Neural progenitor cell (in vitro differentiated cells): ENCODE measurements around the gene ATXN1L.
"Not testable (repeated sequence)": the region's sequence is repeated elsewhere in the genome, so short reads cannot be mapped to it uniquely, and the experiment has no call there.

Source experiments
- EZH2phosphoT487 ChIP-seq: fragments of 200-600 bp; sonication (generic); IDR thresholded peaks from 2 replicates; pipeline ENCODE4 v1.6.1; 2017; ENCODE audit warnings: antibody characterized with exemption
- TF ChIP-seq, protein P1 (sequence below): fragments of 200-600 bp; sonication (generic); IDR thresholded peaks from 2 replicates; pipeline ENCODE4 v1.5.1; 2017; ENCODE audit warnings: antibody characterized with exemption, mild to moderate bottlenecking

DNA sequence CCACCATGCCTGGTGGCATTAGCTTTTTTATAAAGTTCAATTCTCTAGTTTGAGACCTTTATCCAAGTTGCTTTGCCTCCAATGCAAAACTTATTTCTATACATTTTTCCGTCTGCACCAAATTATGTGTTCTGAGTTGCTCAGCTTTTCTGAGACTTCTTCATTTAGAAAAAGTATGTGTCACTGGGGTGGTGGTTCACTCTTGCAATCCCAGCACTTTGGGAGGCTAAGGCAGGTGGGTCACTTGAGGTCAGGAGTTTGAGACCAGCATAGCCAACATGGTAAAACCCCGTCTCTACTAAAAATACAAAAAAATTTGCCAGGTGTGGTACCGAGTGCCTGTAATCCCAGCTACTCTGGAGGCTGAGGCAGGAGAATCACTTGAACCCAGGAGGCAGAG, 14.1 kb upstream of the ATXN1L start:
- TF ChIP-seq EZH2phosphoT487 = not testable (repeated sequence)
- TF ChIP-seq, protein P1, sequence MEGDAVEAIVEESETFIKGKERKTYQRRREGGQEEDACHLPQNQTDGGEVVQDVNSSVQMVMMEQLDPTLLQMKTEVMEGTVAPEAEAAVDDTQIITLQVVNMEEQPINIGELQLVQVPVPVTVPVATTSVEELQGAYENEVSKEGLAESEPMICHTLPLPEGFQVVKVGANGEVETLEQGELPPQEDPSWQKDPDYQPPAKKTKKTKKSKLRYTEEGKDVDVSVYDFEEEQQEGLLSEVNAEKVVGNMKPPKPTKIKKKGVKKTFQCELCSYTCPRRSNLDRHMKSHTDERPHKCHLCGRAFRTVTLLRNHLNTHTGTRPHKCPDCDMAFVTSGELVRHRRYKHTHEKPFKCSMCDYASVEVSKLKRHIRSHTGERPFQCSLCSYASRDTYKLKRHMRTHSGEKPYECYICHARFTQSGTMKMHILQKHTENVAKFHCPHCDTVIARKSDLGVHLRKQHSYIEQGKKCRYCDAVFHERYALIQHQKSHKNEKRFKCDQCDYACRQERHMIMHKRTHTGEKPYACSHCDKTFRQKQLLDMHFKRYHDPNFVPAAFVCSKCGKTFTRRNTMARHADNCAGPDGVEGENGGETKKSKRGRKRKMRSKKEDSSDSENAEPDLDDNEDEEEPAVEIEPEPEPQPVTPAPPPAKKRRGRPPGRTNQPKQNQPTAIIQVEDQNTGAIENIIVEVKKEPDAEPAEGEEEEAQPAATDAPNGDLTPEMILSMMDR = not testable (repeated sequence)
